K562 (cell line): ENCODE measurements around the gene MMP19. TPM values are rescaled to one million over a fixed set of nuclear protein-coding genes. Genes with fewer than 3 reads are reported as not detected.
A peak's percentile ranks its signal among the peaks of the same experiment; 100 is the strongest.

Experiments
- CBX1 ChIP-seq: sonication (generic); IDR thresholded peaks from 2 replicates; pipeline ENCODE4 v1.6.1; 2016; ENCODE audit warnings: antibody characterized with exemption, low read depth, mild to moderate bottlenecking
- CC2D1A ChIP-seq: fragments of 450-650 bp; IDR thresholded peaks from 2 replicates; pipeline ENCODE4 v1.6.1; 2017; ENCODE audit warnings: mild to moderate bottlenecking
- CREB1 ChIP-seq, 2 experiments: sonication (generic) in 1 of 2; formaldehyde crosslinking in 1 of 2; IDR thresholded peaks; 2 replicates each; pipeline versions ENCODE4 v1.6.1 to v1.8.0; 2012 to 2022; ENCODE audit warnings: inconsistent platforms in 1 of 2, mild to moderate bottlenecking in 1 of 2, missing genetic modification reagents in 1 of 2, moderate library complexity in 1 of 2
- DLX4 ChIP-seq: fragments of 250-450 bp; sonication (Bioruptor Pico); IDR thresholded peaks from 2 replicates; pipeline ENCODE4 v1.6.1; 2021; ENCODE audit warnings: mild to moderate bottlenecking
- DPF2 ChIP-seq: fragments of 450-650 bp; IDR thresholded peaks from 2 replicates; pipeline ENCODE4 v1.6.1; 2016
- ELK3 ChIP-seq: fragments of 450-650 bp; formaldehyde crosslinking; IDR thresholded peaks from 2 replicates; pipeline ENCODE4 v1.4.0; 2020; ENCODE audit warnings: mild to moderate bottlenecking
- HDAC3 ChIP-seq: fragments of 450-650 bp; IDR thresholded peaks from 2 replicates; pipeline ENCODE4 v1.6.1; 2018; ENCODE audit warnings: borderline replicate concordance, mild to moderate bottlenecking, moderate library complexity; ENCODE audit not compliant: partially characterized antibody
- MAX ChIP-seq: sonication (generic); formaldehyde crosslinking; IDR thresholded peaks from 2 replicates; pipeline ENCODE4 v1.9.0; 2022; ENCODE audit warnings: mild to moderate bottlenecking, missing genetic modification reagents
- NFIX ChIP-seq: fragments of 250-450 bp; sonication (Bioruptor Pico); IDR thresholded peaks from 2 replicates; pipeline ENCODE4 v1.4.0; 2020; ENCODE audit warnings: low read depth, mild to moderate bottlenecking, moderate library complexity
- PHB ChIP-seq: fragments of 250-450 bp; sonication (Bioruptor Pico); IDR thresholded peaks from 2 replicates; pipeline ENCODE4 v1.5.0; 2021
- RAD21 ChIP-seq, 2 experiments: fragments of 250-450 bp in 1 of 2; fragments of 450-650 bp in 1 of 2; sonication (Bioruptor Pico) in 1 of 2; formaldehyde crosslinking in 1 of 2; IDR thresholded peaks in 1 of 2; conservative IDR thresholded peaks in 1 of 2; 2 replicates each; pipeline versions ENCODE4 v1.4.0 to v1.8.0; 2020 to 2022; ENCODE audit warnings: mild to moderate bottlenecking in 2 of 2, moderate library complexity in 1 of 2
- RBM17 ChIP-seq: fragments of 200-400 bp; formaldehyde crosslinking; IDR thresholded peaks from 2 replicates; pipeline ENCODE4 v1.6.1; 2017; ENCODE audit warnings: low read depth, mild to moderate bottlenecking, low read length, borderline replicate concordance
- SLC30A9 ChIP-seq: fragments of 250-450 bp; sonication (Bioruptor Pico); IDR thresholded peaks from 2 replicates; pipeline ENCODE4 v1.8.0; 2022; ENCODE audit warnings: mild to moderate bottlenecking, moderate library complexity
- TEAD4 ChIP-seq, 2 experiments: sonication (generic) in 1 of 2; formaldehyde crosslinking in 1 of 2; IDR thresholded peaks; 2 replicates each; pipeline versions ENCODE4 v1.6.1 to v1.8.0; 2012 to 2022; ENCODE audit warnings: borderline replicate concordance in 1 of 2, inconsistent platforms in 1 of 2, low read length in 1 of 2, mild to moderate bottlenecking in 1 of 2, missing genetic modification reagents in 1 of 2
- TOE1 ChIP-seq, 2 experiments: fragments of 450-650 bp in 1 of 2; sonication (generic) in 1 of 2; formaldehyde crosslinking in 1 of 2; IDR thresholded peaks; 2 replicates each; pipeline versions ENCODE4 v1.7.1 to v1.8.0; 2016 to 2022; ENCODE audit warnings: borderline replicate concordance in 2 of 2, mild to moderate bottlenecking in 2 of 2, antibody characterized with exemption in 1 of 2, inconsistent platforms in 1 of 2, low read depth in 1 of 2, missing genetic modification reagents in 1 of 2, moderate library complexity in 1 of 2
- ZBTB1 ChIP-seq: sonication (generic); formaldehyde crosslinking; IDR thresholded peaks from 2 replicates; pipeline ENCODE4 v1.8.1; 2023; ENCODE audit warnings: missing genetic modification reagents, low read depth, mild to moderate bottlenecking, borderline replicate concordance
- ZBTB5 ChIP-seq: fragments of 450-650 bp; IDR thresholded peaks from 2 replicates; pipeline ENCODE4 v1.6.1; 2017; ENCODE audit warnings: antibody characterized with exemption
- ZKSCAN1 ChIP-seq: fragments of 150-350 bp; IDR thresholded peaks from 2 replicates; pipeline ENCODE4 v1.6.1; 2016; ENCODE audit warnings: low read depth, low read length
- ZNF124 ChIP-seq: sonication (generic); formaldehyde crosslinking; IDR thresholded peaks from 2 replicates; pipeline ENCODE4 v1.8.1; 2022; ENCODE audit warnings: missing genetic modification reagents
- ZNF23 ChIP-seq: fragments of 250-450 bp; sonication (Bioruptor Pico); IDR thresholded peaks from 2 replicates; pipeline ENCODE4 v1.4.0; 2020; ENCODE audit warnings: mild to moderate bottlenecking
- ZNF668 ChIP-seq: fragments of 250-450 bp; sonication (Bioruptor Pico); IDR thresholded peaks from 2 replicates; pipeline ENCODE4 v1.8.0; 2022; ENCODE audit warnings: mild to moderate bottlenecking, inconsistent platforms
- polyA plus RNA-seq, 8 experiments: library from polyadenylated mRNA; depleted of rRNA in 4 of 8; stranded (reverse) in 5 of 8; unstranded in 3 of 8; fragments of >200 nt; fragmentation: Nextera tagmentation in 2 of 8; fragmentation: Illumina TruSeq in 1 of 8; extraction: Ambion mirVana in 2 of 8; extraction: Trizol in 1 of 8; gene quantifications; 2 replicates each; pipeline versions ENCODE4 v1.2.1 to v1.2.3, GENCODE V29; 2011 to 2014; ENCODE audit warnings: inconsistent platforms in 1 of 8, missing spikeins in 1 of 8
- total RNA-seq, 7 experiments: library from RNA; depleted of rRNA in 6 of 7; stranded (reverse); fragments of >200 nt in 6 of 7; fragmentation: Illumina TruSeq in 2 of 7; extraction: Trizol in 2 of 7; gene quantifications; 2 replicates each; pipeline versions ENCODE4 v1.2.1 to v1.2.3, GENCODE V29; 2011 to 2021; ENCODE audit warnings: low replicate concordance in 1 of 7
- TF ChIP-seq, protein P1 (sequence below), 2 experiments: fragments of 450-650 bp in 1 of 2; sonication (generic) in 1 of 2; formaldehyde crosslinking in 1 of 2; IDR thresholded peaks in 1 of 2; conservative IDR thresholded peaks in 1 of 2; 2 replicates each; pipeline versions ENCODE4 v1.6.1 to v1.8.1; 2016 to 2023; ENCODE audit warnings: mild to moderate bottlenecking in 2 of 2, moderate library complexity in 2 of 2, inconsistent platforms in 1 of 2, missing genetic modification reagents in 1 of 2

Gene MMP19
- total and polyA plus RNA-seq, 9 of the 15 experiments (the other 6 are each of a cell fraction or from before 2014, with no cell fraction given): 0.14 to 1.6 (median 0.66) TPM

- TF ChIP-seq RAD21 (CRISPR knock-in tag; conservative IDR thresholded peaks at IDR 0.05 in 1 of 2, IDR thresholded peaks at IDR 0.05 in 1 of 2) (no peak), TEAD4 (IDR thresholded peaks at IDR 0.05; ENCODE audit: low read length) (peak; percentile 72), TEAD4 (CRISPR knock-in tag; IDR thresholded peaks at IDR 0.05; ENCODE audit: borderline replicate concordance) (no peak), MAX (CRISPR knock-in tag) (no peak), DLX4 (CRISPR knock-in tag) (no peak), CREB1 (IDR thresholded peaks at IDR 0.05) (no peak), CREB1 (CRISPR knock-in tag; IDR thresholded peaks at IDR 0.05) (no peak), ZNF23 (no peak), TOE1 (IDR thresholded peaks at IDR 0.05; ENCODE audit: borderline replicate concordance) (0 out of 2 replicates have a peak, but pooled peaks have one; percentile 9), TOE1 (CRISPR knock-in tag; IDR thresholded peaks at IDR 0.05; ENCODE audit: borderline replicate concordance, low read depth) (peak; percentile 30; the same call in 1 of the 2 replicates), ZBTB1 (CRISPR knock-in tag) (no peak), SLC30A9 (CRISPR knock-in tag) (no peak), CC2D1A (no peak), HDAC3 (no peak), ZKSCAN1 (no peak), NFIX (CRISPR knock-in tag) (no peak), DPF2 (peak; percentile 93), ZBTB5 (no peak), PHB (CRISPR knock-in tag) (no peak), RBM17 (no peak), ELK3 (CRISPR knock-in tag) (no peak), ZNF124 (no peak), ZNF668 (CRISPR knock-in tag) (no peak), CBX1 (no peak)
- TF ChIP-seq, protein P1, sequence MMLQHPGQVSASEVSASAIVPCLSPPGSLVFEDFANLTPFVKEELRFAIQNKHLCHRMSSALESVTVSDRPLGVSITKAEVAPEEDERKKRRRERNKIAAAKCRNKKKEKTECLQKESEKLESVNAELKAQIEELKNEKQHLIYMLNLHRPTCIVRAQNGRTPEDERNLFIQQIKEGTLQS (IDR thresholded peaks at IDR 0.05): peak; percentile 95
- TF ChIP-seq, protein P1 (CRISPR knock-in tag; conservative IDR thresholded peaks at IDR 0.05): peak; percentile 87
These were observed at the start of gene MMP19 (continued) for GRCh38 chr12:55842681-55843429.
